B cell (primary cell): ENCODE results near the gene SLCO3A1.

Experiments
- CTCF ChIP-seq: fragments of 200-600 bp; IDR thresholded peaks from one replicate; pipeline ENCODE4 v1.8.0; 2022; ENCODE audit warnings: antibody characterized with exemption, mild to moderate bottlenecking
- EZH2 ChIP-seq: IDR thresholded peaks from 2 replicates; pipeline ENCODE4 v1.6.1; 2012; ENCODE audit warnings: borderline replicate concordance, low read depth, mild to moderate bottlenecking, moderate library complexity, low read length; ENCODE audit not compliant: insufficient read depth, poor library complexity, severe bottlenecking

- no peak for TF ChIP-seq CTCF
- TF ChIP-seq EZH2 = no peak
Measured at GRCh38 chr15:92100751-92101150, 247.2 kb downstream of the SLCO3A1 start.
